Measurements from ENCODE around the gene RBM12. TPM values are rescaled to one million over a fixed set of nuclear protein-coding genes. Genes with fewer than 3 reads are reported as not detected.

The RBM12 gene
- total RNA-seq, 1 donor from 2014 or later, result 63.8 TPM

DNA sequence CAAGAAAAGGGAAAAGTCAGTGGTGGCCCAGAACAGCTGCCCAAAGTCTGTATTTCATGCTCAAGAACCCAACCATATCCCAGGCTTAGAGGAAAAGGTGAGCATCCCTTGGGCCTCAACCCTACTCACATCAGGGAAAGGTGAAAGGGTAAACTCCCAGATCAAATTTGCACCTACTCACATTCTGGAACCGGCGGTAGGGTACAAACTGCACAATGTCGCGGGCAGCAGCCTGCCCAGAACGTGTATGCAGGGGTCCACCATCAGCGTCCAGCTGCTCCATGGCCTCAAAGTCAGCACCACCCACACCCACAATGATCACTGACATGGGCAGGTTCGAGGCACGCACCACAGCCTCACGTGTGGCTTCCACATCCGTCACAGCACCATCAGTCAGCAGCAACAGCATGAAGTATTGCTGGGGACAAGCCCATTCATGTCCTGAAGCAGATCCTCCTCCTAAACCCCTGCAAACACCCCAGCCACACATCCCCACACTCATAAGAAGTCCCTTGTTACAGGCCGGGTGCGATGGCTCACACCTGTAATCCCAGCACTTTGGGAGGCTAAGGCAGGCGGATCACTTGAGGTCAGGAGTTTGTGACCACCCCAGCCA is 38.2 kb downstream of the RBM12 start:
- H3K4me1 Mint-ChIP-seq (ENCODE audit: low read depth), result no peaks in the 10 kb centered on the region
- no peaks in the 10 kb centered on the region for H3K9me3 Mint-ChIP-seq (ENCODE audit: low read depth)
- no peaks in the 10 kb centered on the region for H3K27me3 Mint-ChIP-seq (ENCODE audit: low read depth)
- no peak for DNase-seq (ENCODE audit: low spot score)
- peaks cover 36% of the 10 kb centered on the region for H3K36me3 Mint-ChIP-seq (ENCODE audit: low read depth)
- H3K27ac Mint-ChIP-seq (ENCODE audit: unreplicated experiment), result no peak overlapping the region
- no peak overlapping the region for H3K4me3 Mint-ChIP-seq (ENCODE audit: unreplicated experiment)
- TF ChIP-seq, protein P1, sequence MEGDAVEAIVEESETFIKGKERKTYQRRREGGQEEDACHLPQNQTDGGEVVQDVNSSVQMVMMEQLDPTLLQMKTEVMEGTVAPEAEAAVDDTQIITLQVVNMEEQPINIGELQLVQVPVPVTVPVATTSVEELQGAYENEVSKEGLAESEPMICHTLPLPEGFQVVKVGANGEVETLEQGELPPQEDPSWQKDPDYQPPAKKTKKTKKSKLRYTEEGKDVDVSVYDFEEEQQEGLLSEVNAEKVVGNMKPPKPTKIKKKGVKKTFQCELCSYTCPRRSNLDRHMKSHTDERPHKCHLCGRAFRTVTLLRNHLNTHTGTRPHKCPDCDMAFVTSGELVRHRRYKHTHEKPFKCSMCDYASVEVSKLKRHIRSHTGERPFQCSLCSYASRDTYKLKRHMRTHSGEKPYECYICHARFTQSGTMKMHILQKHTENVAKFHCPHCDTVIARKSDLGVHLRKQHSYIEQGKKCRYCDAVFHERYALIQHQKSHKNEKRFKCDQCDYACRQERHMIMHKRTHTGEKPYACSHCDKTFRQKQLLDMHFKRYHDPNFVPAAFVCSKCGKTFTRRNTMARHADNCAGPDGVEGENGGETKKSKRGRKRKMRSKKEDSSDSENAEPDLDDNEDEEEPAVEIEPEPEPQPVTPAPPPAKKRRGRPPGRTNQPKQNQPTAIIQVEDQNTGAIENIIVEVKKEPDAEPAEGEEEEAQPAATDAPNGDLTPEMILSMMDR (IDR thresholded peaks at IDR 0.05), result no peak

DNA sequence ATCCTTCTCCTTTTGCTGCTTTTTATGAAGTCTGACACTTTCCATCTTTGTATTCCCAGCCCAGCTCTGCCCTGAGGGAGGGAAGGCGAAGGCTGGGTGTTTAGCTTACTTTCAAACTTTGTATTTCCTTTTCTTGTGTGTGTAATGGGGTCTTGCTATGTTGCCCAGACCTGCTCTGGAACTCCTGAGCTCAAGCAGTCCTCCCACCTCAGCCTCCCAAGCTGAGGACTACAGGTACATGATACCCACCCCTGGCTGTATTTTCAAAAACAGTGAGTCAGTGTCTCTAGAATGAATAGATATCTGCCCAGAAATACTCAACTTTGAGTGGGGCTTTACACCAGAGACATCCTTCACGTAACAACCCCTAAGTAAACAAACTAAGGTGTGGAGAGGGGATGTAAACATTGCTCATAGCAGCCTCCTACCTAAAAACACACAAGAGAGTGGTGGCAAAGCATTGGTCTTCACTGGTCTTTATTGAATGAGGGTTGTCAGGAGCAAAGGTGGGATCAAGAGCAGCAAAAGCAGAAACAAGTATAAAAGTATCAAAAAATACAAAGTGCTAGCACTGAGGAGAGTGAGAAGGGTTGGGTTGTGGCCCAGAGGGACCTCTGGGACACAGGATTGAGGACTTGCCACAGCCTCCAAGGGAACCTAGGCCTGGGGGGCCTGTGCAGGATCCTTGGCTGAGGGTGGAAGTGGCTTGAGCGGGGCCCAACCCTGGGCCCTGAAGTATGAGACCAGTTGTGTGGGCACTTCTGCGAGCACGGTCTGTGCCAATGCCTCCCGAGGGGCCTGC is 38.9 kb downstream of the RBM12 start:
- no peak for DNase-seq (ENCODE audit: low spot score)
- Mint-ChIP-seq H3K36me3 (ENCODE audit: low read depth) (peaks cover 32% of the 10 kb centered on the region), H3K4me1 (ENCODE audit: low read depth) (no peaks in the 10 kb centered on the region), H3K4me3 (ENCODE audit: unreplicated experiment) (no peak overlapping the region), H3K27me3 (ENCODE audit: low read depth) (no peaks in the 10 kb centered on the region), H3K9me3 (ENCODE audit: low read depth) (no peaks in the 10 kb centered on the region), H3K27ac (ENCODE audit: unreplicated experiment) (no peak overlapping the region)
- TF ChIP-seq, protein P1 (IDR thresholded peaks at IDR 0.05), result no peak

DNA sequence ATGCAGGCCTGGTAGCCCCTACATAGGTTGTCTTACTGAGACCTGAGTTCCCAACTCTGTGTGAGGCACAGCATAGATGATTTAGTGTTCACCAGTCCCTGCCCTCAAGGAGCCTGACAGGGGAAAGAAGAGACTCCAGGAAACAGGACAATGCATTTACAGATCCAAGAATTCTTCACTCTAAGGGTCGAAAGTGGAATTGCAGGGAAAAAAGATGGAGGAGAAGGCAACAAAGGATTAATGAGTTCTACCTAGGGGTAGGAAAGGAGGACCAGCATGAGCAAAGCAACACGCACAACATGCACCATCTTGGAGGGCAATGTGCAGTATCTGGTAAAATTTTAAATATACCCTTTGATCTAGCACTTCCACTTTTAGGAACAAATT is 43.1 kb downstream of the RBM12 start:
- Mint-ChIP-seq H3K27me3 (ENCODE audit: low read depth) (no peaks in the 10 kb centered on the region), H3K9me3 (ENCODE audit: low read depth) (no peaks in the 10 kb centered on the region), H3K4me3 (ENCODE audit: unreplicated experiment) (no peak overlapping the region), H3K36me3 (ENCODE audit: low read depth) (peaks cover 15% of the 10 kb centered on the region), H3K4me1 (ENCODE audit: low read depth) (peaks cover 28% of the 10 kb centered on the region), H3K27ac (ENCODE audit: unreplicated experiment) (no peak overlapping the region)
- TF ChIP-seq, protein P1 (IDR thresholded peaks at IDR 0.05), result no peak
- no peak for DNase-seq (ENCODE audit: low spot score)

DNA sequence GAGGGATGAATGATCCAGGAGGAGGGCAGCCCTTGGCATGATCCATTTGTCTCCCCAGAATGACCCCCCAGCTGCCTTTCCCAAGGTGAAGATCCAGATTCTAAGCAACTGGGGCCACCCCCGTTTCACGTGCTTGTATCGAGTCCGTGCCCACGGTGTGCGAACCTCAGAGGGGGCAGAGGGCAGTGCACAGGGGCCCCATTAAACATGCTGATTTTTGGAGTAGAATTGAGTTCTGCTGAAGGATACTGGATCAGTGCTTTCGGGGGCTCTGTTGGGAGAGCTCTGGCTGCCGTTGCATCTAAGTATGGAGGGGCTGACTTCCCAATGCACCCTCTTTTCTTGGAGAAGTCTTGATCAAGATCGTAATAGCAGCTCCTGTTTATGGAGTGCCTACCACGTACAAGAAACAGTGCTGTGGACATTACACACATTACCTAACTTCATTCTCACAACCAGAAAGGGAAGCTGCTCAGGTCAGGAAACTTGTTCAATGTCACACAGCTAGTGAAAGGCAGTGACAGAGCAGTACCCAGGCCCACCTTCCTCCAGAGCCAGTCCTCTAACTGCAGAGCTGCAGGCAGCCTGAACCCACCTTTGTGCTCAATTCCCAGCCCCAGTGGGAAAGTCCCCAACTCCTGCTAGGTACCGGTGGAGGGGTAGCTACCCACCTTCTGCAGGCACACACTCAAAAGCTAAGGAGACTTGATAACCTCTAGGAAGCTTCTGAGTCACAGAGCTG is 43.7 kb downstream of the RBM12 start:
- Mint-ChIP-seq H3K9me3 (ENCODE audit: low read depth) (no peaks in the 10 kb centered on the region), H3K4me1 (ENCODE audit: low read depth) (peaks cover 31% of the 10 kb centered on the region), H3K27ac (ENCODE audit: unreplicated experiment) (no peak overlapping the region), H3K4me3 (ENCODE audit: unreplicated experiment) (no peak overlapping the region), H3K36me3 (ENCODE audit: low read depth) (peaks cover 10% of the 10 kb centered on the region), H3K27me3 (ENCODE audit: low read depth) (no peaks in the 10 kb centered on the region)
- DNase-seq (ENCODE audit: low spot score), result no peak
- TF ChIP-seq, protein P1 (IDR thresholded peaks at IDR 0.05), result no peak

All from chondrocyte (in vitro differentiated cells).